Measurements from ENCODE around the gene CNIH3. TPM values are rescaled to one million over a fixed set of nuclear protein-coding genes. Genes with fewer than 3 reads are reported as not detected.

CNIH3 gene
- total and polyA plus RNA-seq, 2 donors (not counting 1 experiment from before 2014, with no cell fraction given): 0.72 to 1.8 TPM

- Histone ChIP-seq H3K27me3 (replicated peaks in 1 of 4; ENCODE audit: control extremely low read depth in 1 of 4, control insufficient read depth in 3 of 4, insufficient read depth in 4 of 4, low read length in 3 of 4) (no peaks in the 10 kb centered on the region), H3K4me3 (ENCODE audit: control extremely low read depth in 1 of 5, extremely low read depth in 1 of 5, insufficient read depth in 1 of 5, low read depth in 2 of 5, low read length in 4 of 5) (no peak overlapping the region), H3K4me1 (ENCODE audit: control insufficient read depth in 2 of 2, insufficient read depth in 2 of 2, low read length in 2 of 2) (no peaks in the 10 kb centered on the region), H2AFZ (ENCODE audit: insufficient read depth, low read depth, low read length, poor library complexity, severe bottlenecking) (no peak overlapping the region), H3K4me2 (replicated peaks; ENCODE audit: low read depth, low read length, poor library complexity, severe bottlenecking) (no peak overlapping the region), H3K79me2 (ENCODE audit: control insufficient read depth, insufficient read depth, low read length) (no peaks in the 10 kb centered on the region), H4K20me1 (ENCODE audit: control insufficient read depth, insufficient read depth, low read length, poor library complexity, severe bottlenecking) (no peaks in the 10 kb centered on the region), H3K27ac (ENCODE audit: low read length in 2 of 2) (no peak overlapping the region), H3K36me3 (replicated peaks in 1 of 2; ENCODE audit: control extremely low read depth in 1 of 2, control insufficient read depth in 1 of 2, extremely low read depth in 1 of 2, insufficient read depth in 2 of 2, low read length in 1 of 2) (no peaks in the 10 kb centered on the region), H3K9ac (ENCODE audit: low read length) (no peak overlapping the region), H3K9me3 (ENCODE audit: control extremely low read depth in 1 of 3, control insufficient read depth in 2 of 3, insufficient read depth in 1 of 3, low read length in 2 of 3) (no peaks in the 10 kb centered on the region)
- DNase-seq (no peak), ATAC-seq (ENCODE audit: low read depth) (no peak)
- Mint-ChIP-seq H3K9me3 (ENCODE audit: insufficient read depth) (no peaks in the 10 kb centered on the region), H3K27me3 (peaks cover 4% of the 10 kb centered on the region), H3K4me1 (no peaks in the 10 kb centered on the region), H3K27ac (no peak overlapping the region), H3K4me3 (no peak overlapping the region)
- WGBS (ENCODE audit: insufficient coverage): 96% methylated on average over 5 of the region's 9 CpGs
- CTCF ChIA-PET: no interaction called here
- intact Hi-C loops (cut with micrococcal nuclease): no loop called here
- POLR2A ChIA-PET: no interaction called here
- TF ChIP-seq EZH2 (IDR thresholded peaks at IDR 0.05; ENCODE audit: borderline replicate concordance, insufficient read depth, low read depth, low read length, poor library complexity, severe bottlenecking) (no peak), CTCF (IDR thresholded peaks at IDR 0.05) (no peak)
These were observed 127.6 kb downstream of the CNIH3 start for GRCh38 chr1:224743608-224744164.

- no peak overlapping the region for H3K4me3 ChIP-seq (ENCODE audit: control extremely low read depth in 1 of 5, extremely low read depth in 1 of 5, insufficient read depth in 1 of 5, low read depth in 2 of 5, low read length in 4 of 5)
- Mint-ChIP-seq H3K4me3 (no peak overlapping the region), H3K9me3 (ENCODE audit: insufficient read depth) (no peaks in the 10 kb centered on the region), H3K4me1 (no peaks in the 10 kb centered on the region), H3K27me3 (peaks cover 4% of the 10 kb centered on the region), H3K27ac (no peak overlapping the region)
- no peaks in the 10 kb centered on the region for H3K36me3 ChIP-seq (replicated peaks in 1 of 2; ENCODE audit: control extremely low read depth in 1 of 2, control insufficient read depth in 1 of 2, extremely low read depth in 1 of 2, insufficient read depth in 2 of 2, low read length in 1 of 2)
- intact Hi-C loops (cut with micrococcal nuclease): no loop called here
- no peak overlapping the region for H2AFZ ChIP-seq (ENCODE audit: insufficient read depth, low read depth, low read length, poor library complexity, severe bottlenecking)
- TF ChIP-seq EZH2 (IDR thresholded peaks at IDR 0.05; ENCODE audit: borderline replicate concordance, insufficient read depth, low read depth, low read length, poor library complexity, severe bottlenecking): no peak
- 77% methylated on average over 4 of the region's 5 CpGs for WGBS (ENCODE audit: insufficient coverage)
- H3K79me2 ChIP-seq (ENCODE audit: control insufficient read depth, insufficient read depth, low read length): no peaks in the 10 kb centered on the region
- H3K27ac ChIP-seq (ENCODE audit: low read length in 2 of 2): no peak overlapping the region
- no peaks in the 10 kb centered on the region for H3K4me1 ChIP-seq (ENCODE audit: control insufficient read depth in 2 of 2, insufficient read depth in 2 of 2, low read length in 2 of 2)
- H3K9me3 ChIP-seq (ENCODE audit: control extremely low read depth in 1 of 3, control insufficient read depth in 2 of 3, insufficient read depth in 1 of 3, low read length in 2 of 3): no peaks in the 10 kb centered on the region
- H3K4me2 ChIP-seq (replicated peaks; ENCODE audit: low read depth, low read length, poor library complexity, severe bottlenecking): no peak overlapping the region
- H4K20me1 ChIP-seq (ENCODE audit: control insufficient read depth, insufficient read depth, low read length, poor library complexity, severe bottlenecking): no peaks in the 10 kb centered on the region
- no peaks in the 10 kb centered on the region for H3K27me3 ChIP-seq (replicated peaks in 1 of 4; ENCODE audit: control extremely low read depth in 1 of 4, control insufficient read depth in 3 of 4, insufficient read depth in 4 of 4, low read length in 3 of 4)
- ChIA-PET POLR2A (no interaction called here), CTCF (no interaction called here)
- ATAC-seq (ENCODE audit: low read depth) (no peak), DNase-seq (no peak)
- no peak overlapping the region for H3K9ac ChIP-seq (ENCODE audit: low read length)
These were observed 128.4 kb downstream of the CNIH3 start for GRCh38 chr1:224744521-224744920.

Data from B cell (primary cell).